HG02798 (cell line): ENCODE results near the gene TARS3.
"Not testable (repeated sequence)": the region's sequence is repeated elsewhere in the genome, so short reads cannot be mapped to it uniquely, and the experiment has no call there.

Experiments
- ATAC-seq: cut with Tn5 transposase; IDR thresholded peaks from one replicate; pipeline ENCODE4 v1.9.1; 2021; ENCODE audit warnings: mild to moderate bottlenecking; ENCODE audit not compliant: unreplicated experiment, poor library complexity

The TARS3 gene

DNA sequence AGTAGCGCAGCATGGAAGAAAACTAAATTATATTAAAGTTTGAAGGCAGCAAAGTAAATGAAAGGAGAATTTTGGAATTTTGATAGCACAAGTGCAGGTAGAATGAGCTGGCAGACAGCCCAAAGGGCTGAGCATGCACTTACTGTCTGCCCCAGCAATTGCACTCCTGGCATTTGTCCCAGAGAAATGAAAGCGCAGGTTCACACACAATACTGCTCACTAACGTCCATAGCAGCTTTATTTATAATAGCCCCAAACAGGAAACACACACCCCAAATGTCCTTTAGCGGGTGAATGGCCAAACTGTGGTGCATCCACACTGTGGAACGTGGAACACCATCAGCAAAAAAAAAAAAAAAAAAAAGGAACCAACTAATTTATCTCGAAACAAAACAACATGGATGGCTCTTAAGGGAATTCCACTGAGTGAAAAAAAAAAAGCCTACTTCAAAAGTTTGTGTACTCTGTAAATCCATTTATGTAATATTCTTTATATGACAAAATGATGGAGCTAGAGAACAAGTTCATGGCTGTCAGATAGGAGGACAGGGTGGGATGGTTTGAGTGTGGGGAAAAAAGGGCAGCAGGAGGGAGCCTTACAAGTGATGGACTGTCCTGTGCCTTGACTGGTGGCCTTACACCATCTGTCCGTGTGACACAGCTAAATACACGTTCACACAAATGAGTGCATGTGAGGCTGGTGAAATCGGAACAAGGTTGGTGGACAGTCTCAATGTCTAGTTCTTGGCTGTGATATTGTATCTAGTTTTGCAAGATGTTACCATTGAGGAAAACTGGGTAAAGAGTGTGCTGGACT is 66.1 kb downstream of the TARS3 start:
- ATAC-seq, result no peak

DNA sequence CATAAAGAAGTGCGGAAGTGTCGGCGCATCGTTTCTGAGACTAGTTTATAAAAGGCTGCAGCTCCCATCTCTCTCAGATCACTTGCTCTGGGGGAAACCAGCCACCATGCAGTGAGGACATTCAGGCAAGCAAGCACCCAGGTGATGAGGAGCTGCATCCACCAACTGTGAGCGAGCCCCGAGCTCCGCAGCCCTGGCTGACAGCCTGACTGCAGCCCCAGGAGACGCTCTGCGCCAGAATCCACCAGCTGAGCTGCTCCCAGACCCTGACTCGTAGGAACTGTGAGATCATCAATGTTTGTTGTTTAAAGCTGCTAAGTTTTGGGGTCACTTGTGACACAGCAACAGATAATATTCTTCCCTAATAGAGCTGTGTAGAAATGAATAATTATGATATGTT is 67.1 kb downstream of the TARS3 start:
- no peak for ATAC-seq

DNA sequence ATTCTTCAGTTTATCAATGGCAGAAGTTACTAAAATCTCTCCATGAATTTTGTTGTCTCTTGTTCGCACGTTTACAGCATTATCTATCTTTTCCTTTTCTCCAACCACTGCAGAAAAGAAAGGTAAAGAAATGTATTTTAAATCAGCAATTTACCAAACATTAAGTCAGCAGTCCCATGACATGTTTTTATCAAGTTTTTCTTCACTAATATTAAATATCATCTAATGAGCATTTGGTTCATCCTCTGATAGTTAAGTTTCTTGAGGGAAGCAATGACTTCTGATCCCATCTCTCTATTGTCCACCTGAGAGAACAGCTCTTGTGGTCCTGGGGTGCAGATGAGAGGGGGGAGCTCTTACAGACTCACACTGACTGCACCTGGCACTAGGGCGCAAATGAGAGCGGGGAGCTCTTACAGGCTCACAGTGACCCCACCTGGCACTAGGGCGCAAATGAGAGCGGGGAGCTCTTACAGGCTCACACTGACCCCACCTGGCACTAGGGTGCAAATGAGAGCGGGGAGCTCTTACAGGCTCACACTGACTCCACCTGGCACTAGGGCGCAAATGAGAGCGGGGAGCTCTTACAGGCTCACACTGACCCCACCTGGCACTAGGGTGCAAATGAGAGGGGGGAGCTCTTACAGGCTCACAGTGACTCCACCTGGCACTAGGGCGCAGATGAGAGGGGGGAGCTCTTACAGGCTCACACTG is 69.5 kb downstream of the TARS3 start:
- not testable (repeated sequence) for ATAC-seq

DNA sequence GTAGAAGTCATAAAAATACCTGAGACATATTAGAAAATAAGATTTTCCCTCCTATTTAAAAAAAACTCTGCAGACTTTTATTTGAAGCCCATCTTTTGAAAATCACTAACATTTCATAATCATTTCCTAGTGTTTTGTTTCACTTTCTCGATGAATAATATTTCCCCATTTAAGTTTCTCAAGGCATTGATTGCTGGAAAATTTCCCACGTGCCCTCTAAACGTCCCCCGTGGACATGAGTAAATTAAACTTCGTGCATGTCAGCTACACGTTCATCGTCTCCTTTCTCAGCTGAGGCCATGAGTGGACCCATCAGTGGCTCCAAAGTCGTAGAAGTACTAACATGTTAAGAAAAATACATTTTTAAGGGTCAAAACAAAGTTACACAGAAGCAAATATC is 70.1 kb downstream of the TARS3 start:
- ATAC-seq, result no peak

DNA sequence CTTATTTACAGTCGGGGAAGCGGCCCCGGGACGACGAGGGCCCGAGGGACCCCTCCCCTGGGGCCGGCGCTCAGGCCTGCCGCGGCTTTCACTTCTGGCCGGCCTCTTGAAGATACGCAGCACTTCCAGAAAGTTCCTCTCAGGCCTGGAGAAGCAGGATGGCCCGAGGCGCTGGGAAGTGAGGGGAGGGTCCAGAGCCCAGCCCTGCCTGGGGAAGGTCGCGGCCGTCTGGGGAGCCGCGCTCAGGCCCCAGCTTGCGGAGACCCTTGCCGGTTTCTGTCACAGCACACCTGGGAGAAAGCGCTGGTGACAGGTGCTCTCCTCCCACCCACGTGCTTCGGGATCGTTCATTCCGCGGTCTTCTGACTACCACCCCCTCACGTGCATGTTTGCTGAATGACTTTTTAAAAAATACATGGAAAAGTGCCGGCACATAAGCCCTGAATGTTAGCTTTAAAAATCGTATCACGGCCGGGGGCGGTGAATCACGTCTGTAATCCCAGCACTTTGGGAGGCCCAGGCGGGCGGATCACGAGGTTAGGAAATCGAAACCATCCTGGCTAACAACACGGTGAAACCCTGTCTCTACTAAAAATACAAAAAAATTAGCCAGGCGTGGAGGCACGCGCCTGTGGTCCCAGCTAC is 71.4 kb downstream of the TARS3 start:
- no peak for ATAC-seq

DNA sequence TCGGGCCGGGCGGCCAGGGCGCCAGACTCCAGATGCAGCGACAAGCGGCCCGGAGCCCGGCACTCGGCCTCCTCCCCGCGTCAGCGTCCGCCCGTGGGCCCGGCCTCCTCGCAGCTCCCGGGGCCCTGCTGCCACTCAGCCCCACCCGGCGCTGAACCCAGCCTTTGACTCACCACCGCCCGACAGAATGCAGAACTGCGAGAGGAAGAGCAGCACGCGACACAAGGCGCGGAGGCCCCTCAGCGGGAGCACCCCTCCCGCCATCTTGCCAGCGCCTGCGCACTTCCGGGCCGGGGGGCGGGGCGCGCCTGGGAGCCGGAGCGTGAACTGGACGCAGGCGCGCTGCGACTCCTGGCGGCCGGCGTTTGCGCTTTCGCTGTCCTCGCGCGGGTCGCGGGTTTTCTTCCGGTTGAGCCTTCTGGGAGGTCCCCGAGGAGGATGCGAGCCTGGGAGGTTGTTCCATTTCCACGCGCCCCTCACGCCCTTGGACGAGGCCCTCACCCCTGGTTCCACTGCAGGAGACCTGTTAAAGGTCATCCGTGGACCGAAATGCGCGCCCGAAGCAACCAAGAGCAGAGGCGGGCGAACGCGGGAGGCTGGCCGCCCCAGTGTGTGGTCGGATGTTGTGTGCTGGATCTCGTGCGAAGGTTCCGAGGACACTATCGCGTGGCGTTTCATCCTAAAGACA is 72.0 kb downstream of the TARS3 start, which contains the start of gene TM2D3:
TM2D3 (minus strand) TSS at position 284 of the 688 bp plus-strand sequence; CDS start at position 264, 20 bp downstream.
- peak; percentile 89 for ATAC-seq

DNA sequence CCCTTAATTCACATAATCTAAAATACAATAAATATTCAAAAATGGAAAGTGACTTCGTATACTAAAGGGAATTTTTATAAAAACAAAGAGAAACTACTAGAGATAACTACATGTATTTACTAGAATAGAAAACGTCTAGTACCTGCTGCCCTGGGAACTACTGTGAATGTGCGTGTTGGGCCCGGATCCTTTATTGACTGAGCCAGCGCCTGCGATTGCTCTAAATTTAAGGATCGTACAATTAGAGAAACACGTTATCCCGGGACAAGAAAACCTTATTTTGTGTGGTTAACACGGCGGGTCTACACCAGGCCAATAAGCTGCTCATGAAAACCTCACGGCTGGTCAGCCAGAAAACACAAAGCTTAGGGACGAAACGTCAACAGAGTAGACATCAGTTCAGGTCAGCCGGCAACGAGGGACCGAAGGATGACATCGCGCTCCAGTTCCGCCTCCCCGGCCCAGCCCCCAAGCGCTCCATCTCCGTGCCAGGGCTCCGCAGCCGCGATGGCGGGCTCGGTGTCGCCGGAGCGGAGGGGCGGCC is 72.6 kb downstream of the TARS3 start:
- ATAC-seq, result no peak

DNA sequence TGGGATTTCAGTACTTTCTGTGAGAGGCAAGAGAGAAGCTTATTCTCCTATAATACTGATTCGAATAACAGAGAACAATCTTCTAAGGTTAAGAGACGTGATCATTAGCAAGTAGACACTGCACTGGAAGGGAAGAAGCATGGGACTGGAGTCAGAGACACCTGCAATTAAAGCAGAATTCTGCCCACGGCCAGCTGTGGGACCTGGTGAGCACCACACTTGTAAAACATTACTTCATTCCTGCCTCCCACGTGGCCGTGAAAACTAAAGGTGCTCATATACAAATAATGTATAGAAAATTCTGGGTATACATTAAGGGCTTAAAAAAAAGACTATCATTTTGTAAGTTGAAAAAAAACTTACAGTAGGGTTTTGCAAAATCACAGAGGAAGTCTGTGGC is 74.1 kb downstream of the TARS3 start:
- no peak for ATAC-seq

DNA sequence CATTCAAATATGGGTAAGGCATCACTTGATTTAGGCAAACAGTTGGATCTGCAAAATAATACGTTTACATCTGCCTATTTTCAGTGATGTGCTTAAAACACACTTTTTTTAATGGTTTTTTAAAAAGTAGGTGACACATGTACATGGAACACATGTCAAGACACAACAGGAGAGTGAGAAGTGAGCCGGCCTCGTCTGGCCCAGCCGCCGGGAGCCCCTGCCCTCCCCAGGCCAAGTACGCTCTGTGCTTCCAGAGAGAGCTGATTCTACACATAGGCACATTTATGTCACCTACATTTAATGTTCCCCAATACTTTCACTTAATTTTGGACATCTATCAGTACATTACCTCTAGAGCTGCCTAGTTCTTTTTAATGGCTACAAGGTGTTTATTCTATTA is 75.9 kb downstream of the TARS3 start:
- no peak for ATAC-seq

DNA sequence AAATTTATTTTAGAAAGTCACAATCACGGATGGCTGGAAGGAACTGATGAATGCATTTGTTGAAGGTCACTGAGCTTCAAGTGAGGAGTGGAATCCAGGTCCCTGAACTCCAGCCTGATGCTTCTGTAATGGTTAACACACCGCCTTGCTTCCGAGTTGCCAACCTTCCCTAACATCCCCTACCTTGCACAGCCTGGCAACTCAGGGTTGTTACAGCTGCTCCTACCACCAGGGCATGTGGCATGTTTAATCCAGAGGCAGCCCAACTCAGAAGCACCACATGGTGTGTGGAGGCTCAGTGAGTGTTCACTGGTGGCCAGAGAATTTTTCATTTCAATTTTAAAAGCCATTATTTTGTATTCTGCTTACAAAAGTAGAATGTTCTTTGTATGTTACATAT is 77.0 kb downstream of the TARS3 start:
- no peak for ATAC-seq

DNA sequence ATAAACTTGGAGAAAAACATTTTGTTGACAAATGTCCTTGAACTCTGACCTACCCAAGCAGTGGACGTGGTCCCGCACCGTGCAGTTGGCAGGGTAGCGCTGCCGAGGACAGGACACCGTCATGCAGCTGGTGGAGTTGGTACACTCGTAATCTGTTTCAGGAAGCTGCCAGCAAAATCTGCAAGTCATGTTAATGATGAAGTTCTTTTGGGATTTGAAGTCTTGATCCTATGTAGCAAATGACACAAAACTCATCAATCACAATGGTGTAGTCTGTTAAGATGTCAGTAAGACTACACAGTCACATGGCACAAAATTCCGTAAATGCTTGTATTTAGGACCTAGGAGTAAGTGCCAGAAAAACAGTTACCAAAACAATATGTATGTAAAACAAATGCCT is 77.6 kb downstream of the TARS3 start:
- no peak for ATAC-seq

DNA sequence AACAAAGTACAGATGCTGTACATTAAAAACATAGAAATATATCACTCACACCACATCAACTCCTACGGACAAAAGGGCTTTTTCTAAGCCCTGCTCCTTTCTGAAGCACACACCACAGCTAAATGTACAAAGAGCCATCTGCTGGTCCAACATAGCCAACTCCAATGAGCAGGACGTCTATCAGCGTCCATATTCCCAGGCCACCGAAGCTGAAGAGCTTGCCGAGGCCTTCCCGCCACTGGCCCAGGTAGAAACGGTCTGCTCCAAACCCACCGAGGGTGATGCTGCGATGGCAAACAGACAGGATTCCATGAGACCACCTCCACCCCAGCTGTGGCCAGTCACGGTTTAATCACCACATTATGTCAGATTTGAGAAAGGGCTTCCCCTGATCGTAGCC is 81.9 kb downstream of the TARS3 start:
- ATAC-seq, result no peak

DNA sequence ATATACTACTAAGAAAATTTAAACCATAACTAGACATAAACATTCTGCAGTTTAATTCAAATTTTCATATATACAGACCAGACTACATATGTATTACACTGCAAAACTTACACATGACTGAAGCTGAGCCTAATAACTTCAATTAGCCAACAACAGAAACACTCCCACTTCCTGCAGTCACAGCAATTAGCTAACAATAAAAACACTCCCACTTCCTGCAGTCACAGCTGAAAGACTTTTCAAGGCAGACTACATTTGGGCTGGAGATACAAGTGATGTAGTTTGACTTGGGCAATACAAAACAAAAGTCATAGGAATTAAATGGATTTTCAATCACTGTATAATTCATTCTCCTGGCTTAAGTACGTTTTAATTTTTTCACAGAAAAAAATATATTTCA is 82.4 kb downstream of the TARS3 start:
- no peak for ATAC-seq

DNA sequence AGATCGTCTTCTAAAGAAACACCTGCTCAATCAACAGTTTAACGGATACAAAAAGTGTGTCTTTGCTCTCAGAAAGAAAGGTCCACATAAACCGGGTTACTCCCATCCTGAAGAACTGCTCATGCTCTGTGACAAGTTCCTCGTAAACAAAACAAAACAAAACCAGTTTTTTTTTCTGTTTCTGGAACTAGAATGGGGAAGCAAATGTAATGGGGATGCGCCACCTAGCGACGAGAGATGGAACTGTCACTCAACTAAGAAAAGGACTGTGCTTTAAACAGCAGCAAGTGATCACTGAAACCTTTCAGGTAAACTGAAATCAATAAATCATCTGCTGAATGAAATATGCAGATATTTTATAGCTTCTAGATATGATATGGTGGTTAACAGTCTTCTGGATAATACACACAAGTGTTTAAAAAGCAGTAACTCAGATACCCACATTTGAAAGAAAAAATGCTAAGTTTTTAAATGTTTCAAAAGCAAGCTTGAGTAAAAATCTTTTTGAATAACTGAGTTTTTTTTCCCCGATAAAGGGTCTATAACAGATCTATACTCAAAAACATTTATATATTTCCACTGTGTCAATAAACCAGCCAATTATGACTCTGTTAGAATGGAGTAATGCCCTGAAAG is 83.0 kb downstream of the TARS3 start:
- peak; percentile 72 for ATAC-seq

DNA sequence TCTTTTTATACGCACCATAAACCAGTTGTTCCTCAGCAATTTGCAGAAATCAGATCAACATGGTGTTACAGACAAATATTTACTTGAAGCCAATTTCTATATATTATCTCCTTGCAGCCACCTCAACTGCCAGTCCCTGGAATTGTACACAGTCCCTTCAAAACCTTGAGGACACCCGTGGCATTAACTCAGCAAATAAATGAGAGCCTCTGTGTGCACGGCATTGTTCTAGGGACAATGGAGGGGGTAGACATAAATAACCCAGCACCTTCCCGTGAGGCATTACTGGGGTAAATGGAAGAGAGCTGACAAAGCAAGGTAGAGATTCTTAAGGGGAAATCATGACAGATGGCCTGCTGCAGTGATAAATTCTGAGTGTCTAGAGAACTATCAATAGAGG is 84.6 kb downstream of the TARS3 start:
- no peak for ATAC-seq

DNA sequence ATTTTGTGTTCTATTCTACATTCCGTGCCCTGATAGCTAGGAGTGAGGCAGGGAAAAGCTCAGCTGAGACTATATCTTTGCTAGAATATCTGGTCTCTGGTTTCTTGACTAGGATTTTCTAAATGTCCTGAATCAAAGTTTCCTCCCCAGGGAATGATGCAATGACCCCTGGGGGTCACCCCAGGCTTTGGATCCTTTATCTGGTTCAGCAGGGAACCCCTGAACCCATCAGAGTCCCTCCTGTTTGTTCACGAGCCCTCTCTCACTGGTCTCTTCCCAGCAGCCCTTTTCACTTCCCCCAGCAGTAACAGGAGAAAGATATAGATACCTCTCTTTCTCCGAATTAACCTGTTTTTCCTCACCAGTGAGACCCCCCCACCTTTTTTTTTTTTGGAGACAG is 86.4 kb downstream of the TARS3 start:
- ATAC-seq, result no peak

DNA sequence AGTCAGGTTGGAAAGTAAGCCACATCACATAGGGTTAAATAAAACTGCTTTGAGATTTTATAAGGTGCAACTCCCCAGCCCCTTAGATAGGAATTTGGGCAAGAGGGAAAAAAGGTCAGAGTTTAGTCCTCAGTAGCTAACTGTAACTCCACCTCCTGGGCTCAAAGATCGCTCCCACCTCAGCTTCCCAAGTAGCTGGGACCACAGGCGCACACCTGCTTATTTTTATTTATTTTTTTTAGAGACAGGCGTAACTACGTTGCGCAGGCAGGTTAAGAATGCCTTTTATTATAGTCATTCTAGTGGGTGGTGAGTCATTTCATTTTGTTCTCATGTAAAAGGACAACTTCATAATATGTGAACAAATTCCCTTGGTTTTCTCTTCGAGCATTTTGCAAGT is 86.8 kb downstream of the TARS3 start:
- no peak for ATAC-seq

DNA sequence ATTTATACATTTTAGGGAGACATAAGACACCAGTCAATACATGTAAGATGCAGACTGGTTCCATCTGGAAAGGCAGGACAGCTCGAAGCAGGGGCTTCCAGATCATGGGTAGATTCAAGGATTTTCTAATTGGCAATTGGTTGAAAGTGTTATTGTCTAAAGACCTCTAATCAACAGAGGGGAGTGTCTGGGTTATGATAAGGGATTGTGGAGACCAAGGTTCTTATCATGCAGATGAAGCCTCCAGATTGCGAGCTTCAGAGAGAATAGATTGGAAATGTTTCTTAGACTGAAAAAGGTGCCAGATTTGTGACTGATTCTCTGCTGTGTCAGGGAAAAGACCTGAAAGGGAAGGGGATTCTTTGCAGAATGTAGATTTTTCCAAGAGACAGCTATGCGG is 87.2 kb downstream of the TARS3 start:
- ATAC-seq, result no peak

DNA sequence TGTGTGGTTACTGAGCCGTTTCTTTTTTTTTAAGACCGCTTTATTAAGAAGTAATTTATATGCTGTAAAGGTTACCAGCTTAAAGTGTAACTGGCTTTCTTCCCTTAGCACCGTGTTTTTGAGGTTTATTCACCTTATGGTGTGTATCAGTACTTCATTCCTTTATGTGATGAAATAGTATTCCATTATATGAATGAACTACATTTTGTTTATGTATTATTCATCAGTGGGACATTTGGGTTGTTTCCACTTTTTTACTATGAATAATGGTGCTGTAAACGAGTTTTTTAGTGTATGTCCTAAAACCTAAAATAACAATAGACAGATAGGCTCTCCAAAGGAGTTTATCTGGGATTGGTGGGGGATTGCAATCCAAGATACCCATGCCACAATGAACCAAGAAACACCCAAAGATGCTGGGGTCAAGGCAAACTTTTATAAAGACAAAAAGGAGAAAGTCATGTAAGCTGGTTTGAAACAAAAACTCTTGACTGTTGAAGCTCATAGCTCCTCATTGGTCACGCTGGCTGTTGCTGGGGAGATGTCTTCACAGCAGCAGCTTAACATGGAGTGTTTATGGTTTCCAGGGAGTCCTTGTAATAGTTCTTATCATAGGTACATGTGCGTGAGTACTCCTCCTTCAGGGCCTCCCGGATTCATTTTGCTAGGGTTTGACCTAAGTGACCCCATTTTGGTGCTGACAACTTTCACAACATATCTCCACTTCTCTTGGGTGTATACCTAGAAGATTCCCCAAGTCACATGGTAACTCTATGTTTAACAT is 88.1 kb downstream of the TARS3 start:
- ATAC-seq, result no peak
